GM18519 (cell line): ENCODE results near the gene TRIM27.
"Not testable (repeated sequence)": the region's sequence is repeated elsewhere in the genome, so short reads cannot be mapped to it uniquely, and the experiment has no call there.

Experiments used
- ATAC-seq: cut with Tn5 transposase; IDR thresholded peaks from one replicate; pipeline ENCODE4 v1.9.1; 2021; ENCODE audit warnings: mild to moderate bottlenecking, moderate library complexity; ENCODE audit not compliant: unreplicated experiment, low FRiP score

TRIM27 gene

GRCh38 chr6:28865401-28866204 is 58.2 kb downstream of the TRIM27 start:
- ATAC-seq, result no peak

DNA sequence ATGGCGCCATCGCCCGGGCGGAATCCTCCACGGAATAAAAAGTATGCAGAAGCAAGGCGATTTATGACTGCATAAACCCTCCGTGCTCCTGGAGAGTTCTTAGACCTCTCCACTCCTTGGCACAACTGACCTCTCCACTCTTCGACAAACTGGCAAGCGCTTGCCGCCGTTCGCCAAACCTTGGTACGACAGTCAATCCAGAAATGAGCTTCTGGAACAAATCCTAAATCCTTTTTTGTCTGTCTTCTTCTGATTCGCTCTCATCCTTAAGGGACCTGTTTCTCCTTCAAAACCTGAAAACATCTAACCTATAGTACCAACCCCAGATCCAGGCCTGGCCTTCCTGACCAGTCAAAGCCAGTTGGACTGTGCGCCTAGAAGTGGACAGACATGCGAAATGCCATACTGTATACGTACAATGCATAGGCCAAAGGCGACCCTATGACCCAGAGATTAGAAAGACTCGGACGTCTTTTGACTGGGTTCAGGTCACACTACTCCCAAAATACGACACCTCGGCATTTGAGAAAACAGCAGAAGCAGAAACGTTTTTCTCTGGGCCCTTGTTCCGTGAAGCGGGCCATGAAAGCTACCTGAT is 59.4 kb downstream of the TRIM27 start:
- no peak for ATAC-seq

DNA sequence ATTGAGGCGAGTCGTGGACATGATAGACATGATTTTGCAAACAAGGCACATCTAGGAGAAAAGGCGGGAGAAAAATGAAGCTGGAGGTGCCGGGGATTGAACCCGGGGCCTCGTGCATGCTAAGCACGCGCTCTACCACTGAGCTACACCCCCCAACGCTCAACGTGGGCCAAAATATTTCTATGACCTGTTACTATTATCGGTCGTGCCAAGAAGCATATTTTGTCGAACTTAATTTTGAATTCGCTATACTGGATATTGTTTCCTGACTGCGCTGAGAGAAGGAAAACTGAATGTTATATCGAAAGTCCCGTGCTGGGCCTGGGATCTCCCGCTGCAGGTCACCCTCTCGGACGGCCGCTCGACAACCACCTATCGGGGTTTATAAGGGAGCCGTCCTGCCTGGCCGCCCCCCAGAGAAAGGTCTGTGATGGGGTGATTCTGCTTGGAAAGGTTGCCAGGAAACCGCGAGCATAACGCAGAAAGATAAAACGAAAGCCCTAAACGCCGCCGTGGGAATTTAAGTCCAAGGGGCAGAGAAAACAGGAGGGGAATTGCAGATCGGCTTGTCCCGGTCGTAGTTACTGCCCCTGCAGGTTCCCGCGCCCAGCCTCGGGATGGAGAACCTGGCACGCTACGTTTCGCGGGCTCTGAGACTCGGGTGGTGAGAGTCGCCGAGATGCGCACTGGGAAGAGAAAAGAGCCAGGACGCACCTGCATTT is 60.0 kb downstream of the TRIM27 start:
- ATAC-seq, result no peak

DNA sequence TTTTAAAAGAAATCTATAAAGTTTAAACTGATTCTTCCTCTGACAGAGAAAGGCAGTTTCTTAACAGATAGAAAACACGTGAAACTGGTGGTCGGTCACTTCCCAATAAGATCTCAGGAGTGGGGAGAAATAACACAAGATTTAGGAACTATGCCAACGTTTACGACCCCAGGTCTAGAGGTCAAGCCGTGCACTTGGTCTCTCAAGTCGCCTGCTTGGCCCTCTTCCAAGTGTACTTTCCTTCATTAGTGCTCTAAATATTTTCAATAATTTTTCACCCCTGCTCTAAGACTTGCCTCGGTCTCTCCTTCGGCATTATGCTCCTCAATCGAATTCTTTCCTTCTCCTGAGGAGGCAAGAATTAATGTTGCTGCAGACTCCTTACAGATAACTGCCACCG is 61.7 kb downstream of the TRIM27 start:
- ATAC-seq, result no peak

GRCh38 chr6:28861339-28861738 is 62.4 kb downstream of the TRIM27 start:
- ATAC-seq, result no peak

- no peak for ATAC-seq
These were observed 63.2 kb downstream of the TRIM27 start for GRCh38 chr6:28860581-28860980.

DNA sequence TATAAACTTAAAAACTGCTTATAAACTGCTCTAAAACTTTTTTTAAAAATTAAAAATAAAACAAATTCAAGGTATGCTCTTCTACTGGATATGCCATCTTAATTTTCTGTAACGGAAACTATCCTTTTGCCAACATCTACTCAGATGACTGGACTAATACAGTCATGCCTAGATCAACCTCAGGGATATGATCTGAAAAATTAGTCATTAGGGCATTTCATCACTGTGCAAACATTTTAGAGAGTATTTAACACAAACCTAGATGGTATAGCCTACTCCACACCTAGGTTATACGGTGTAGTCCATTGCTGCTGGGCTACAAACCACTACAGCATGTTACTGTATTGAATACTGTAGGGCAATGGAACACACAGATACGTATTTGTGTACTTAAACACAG is 64.8 kb downstream of the TRIM27 start:
- ATAC-seq, result no peak

GRCh38 chr6:28856620-28857005 is 67.2 kb downstream of the TRIM27 start:
- no peak for ATAC-seq

DNA sequence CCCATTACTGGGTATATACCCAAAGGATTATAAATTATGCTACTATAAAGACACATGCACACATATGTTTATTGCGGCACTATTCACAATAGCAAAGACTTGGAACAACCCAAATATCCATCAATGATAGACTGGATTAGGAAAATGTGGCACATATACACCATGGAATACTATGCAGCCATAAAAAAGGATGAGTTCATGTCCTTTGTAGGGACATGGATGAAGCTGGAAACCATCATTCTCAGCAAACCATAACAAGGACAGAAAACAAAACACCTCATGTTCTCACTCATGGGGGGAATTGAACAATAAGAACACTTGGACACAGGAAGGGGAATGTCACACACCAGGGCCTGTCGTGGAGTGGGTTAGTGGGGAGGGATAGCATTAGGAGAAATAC is 69.4 kb downstream of the TRIM27 start:
- ATAC-seq, result not testable (repeated sequence)
